ENCODE measurements around the gene SETDB2. TPM values are rescaled to one million over a fixed set of nuclear protein-coding genes. Genes with fewer than 3 reads are reported as not detected.
A peak's percentile ranks its signal among the peaks of the same experiment; 100 is the strongest.

Gene SETDB2
- total RNA-seq, 1 experiment from 2014 or later: 5.2 TPM

DNA sequence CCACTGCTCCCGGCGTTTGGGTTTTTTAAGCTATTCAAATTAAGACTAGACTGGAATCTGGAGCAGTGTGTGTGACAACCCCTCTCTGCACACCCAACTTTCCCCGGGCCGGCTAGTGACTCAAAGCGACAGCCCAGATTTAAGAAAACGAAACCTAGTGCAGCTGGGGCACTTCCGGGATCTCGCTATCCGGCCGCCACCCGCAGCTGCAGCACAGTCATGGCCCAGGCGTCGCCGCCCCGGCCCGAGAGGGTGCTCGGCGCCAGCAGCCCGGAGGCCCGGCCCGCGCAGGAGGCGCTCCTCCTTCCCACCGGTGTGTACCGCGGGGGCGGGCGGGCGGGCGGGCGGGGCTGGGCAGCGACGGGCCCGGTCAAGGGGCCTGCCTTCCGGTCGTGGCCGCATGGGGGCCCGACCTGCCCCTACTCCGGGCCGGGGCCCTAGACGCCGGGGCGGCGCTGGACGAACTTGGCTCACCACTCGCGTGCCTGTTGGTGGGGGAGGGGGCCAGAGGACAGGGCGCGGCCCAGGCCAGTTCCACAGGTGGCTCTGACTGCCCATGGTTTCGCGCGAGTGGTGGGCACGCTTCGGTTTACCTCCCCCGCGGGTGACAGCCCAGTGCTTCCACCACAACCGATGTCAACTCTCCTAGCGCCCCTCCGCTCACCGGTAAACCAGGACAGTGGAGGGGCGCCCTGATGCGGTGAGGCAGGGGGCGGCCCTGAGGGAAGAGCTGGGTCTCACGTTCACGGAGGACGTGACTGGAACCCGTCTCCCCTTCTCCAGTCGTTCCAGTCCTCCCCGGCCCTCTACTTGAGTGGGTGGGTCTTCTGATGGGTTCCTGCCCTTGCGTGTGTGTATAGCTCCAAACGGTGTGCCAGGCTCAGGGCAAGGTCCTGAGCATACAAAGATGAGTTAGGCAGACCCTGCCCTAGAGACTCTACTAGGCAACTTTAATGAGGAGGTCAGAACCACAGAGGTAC, 52.0 kb downstream of the SETDB2 start, which contains the start of gene PHF11:
Gene PHF11, plus strand, starts transcription at position 171 of the 980 bp plus-strand sequence. Its CDS starts 49 bp downstream, at position 220.
- TF ChIP-seq JUND (IDR thresholded peaks at IDR 0.05): no peak
- TF ChIP-seq POLR2A (IDR thresholded peaks at IDR 0.05; ENCODE audit: borderline replicate concordance, extremely low read depth, insufficient read depth, insufficient read length): no peak
- TF ChIP-seq, protein P1, sequence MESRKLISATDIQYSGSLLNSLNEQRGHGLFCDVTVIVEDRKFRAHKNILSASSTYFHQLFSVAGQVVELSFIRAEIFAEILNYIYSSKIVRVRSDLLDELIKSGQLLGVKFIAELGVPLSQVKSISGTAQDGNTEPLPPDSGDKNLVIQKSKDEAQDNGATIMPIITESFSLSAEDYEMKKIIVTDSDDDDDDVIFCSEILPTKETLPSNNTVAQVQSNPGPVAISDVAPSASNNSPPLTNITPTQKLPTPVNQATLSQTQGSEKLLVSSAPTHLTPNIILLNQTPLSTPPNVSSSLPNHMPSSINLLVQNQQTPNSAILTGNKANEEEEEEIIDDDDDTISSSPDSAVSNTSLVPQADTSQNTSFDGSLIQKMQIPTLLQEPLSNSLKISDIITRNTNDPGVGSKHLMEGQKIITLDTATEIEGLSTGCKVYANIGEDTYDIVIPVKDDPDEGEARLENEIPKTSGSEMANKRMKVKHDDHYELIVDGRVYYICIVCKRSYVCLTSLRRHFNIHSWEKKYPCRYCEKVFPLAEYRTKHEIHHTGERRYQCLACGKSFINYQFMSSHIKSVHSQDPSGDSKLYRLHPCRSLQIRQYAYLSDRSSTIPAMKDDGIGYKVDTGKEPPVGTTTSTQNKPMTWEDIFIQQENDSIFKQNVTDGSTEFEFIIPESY (IDR thresholded peaks at IDR 0.05; ENCODE audit: extremely low read depth, insufficient replicate concordance, low read length): no peak
- no peak for TF ChIP-seq EZH2phosphoT487 (IDR thresholded peaks at IDR 0.05; ENCODE audit: borderline replicate concordance)
- no peak for TF ChIP-seq EGR1 (IDR thresholded peaks at IDR 0.05; ENCODE audit: low read depth)
- no peak for TF ChIP-seq YY1 (IDR thresholded peaks at IDR 0.05; ENCODE audit: extremely low read depth, insufficient replicate concordance, low read depth, low read length)
- no peak for TF ChIP-seq REST (IDR thresholded peaks at IDR 0.05; ENCODE audit: low read depth)
- TF ChIP-seq ATF3 (IDR thresholded peaks at IDR 0.05): no peak
- peak; percentile 70 for TF ChIP-seq ZFX (IDR thresholded peaks at IDR 0.05)
- peak; percentile 74 for TF ChIP-seq ELF1 (IDR thresholded peaks at IDR 0.05; ENCODE audit: borderline replicate concordance, low read depth)
- TF ChIP-seq, protein P2, sequence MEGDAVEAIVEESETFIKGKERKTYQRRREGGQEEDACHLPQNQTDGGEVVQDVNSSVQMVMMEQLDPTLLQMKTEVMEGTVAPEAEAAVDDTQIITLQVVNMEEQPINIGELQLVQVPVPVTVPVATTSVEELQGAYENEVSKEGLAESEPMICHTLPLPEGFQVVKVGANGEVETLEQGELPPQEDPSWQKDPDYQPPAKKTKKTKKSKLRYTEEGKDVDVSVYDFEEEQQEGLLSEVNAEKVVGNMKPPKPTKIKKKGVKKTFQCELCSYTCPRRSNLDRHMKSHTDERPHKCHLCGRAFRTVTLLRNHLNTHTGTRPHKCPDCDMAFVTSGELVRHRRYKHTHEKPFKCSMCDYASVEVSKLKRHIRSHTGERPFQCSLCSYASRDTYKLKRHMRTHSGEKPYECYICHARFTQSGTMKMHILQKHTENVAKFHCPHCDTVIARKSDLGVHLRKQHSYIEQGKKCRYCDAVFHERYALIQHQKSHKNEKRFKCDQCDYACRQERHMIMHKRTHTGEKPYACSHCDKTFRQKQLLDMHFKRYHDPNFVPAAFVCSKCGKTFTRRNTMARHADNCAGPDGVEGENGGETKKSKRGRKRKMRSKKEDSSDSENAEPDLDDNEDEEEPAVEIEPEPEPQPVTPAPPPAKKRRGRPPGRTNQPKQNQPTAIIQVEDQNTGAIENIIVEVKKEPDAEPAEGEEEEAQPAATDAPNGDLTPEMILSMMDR (IDR thresholded peaks at IDR 0.05 in 2 of 3, conservative IDR thresholded peaks at IDR 0.05 in 1 of 3; ENCODE audit: borderline replicate concordance in 1 of 3, insufficient read depth in 1 of 3, low read depth in 2 of 3, low read length in 2 of 3): no peak
- TF ChIP-seq RAD21 (IDR thresholded peaks at IDR 0.05; ENCODE audit: low read depth): no peak
- TF ChIP-seq POLR2AphosphoS5 (IDR thresholded peaks at IDR 0.05; ENCODE audit: low read depth, low read length): peak; percentile 59
- no peak for TF ChIP-seq CBX3 (IDR thresholded peaks at IDR 0.05; ENCODE audit: low read depth)
- TF ChIP-seq SIN3A (IDR thresholded peaks at IDR 0.05; ENCODE audit: low read depth): no peak
- peak within 1 kb of the TSS; percentile 73 for H3K9ac ChIP-seq (ENCODE audit: low read length)
- no peaks in the 10 kb centered on the region for H3K79me2 ChIP-seq (ENCODE audit: insufficient read depth, low read length)
- ATAC-seq (peak; percentile 85), DNase-seq (ENCODE audit: low read depth, low spot score) (no peak)
- no TSS peak for BruUV-seq (replicated peaks)
- H3K4me2 ChIP-seq (ENCODE audit: low read length): peak within 1 kb of the TSS; percentile 87
- POLR2A ChIA-PET: interaction anchor here (1.3 kb wide), 1 partner anchor 30 kb away, joined by 3 read pairs; no protein-coding TSS in a partner anchor
- no peaks in the 10 kb centered on the region for H3K9me2 ChIP-seq (ENCODE audit: insufficient read depth)
- H3K27ac ChIP-seq (ENCODE audit: low read depth, low read length): peak within 1 kb of the TSS; percentile 67
- peak within 1 kb of the TSS; percentile 50 to 62 for H3K4me3 ChIP-seq (replicated peaks in 1 of 2; ENCODE audit: low read depth in 1 of 2, low read length in 2 of 2)
- intact Hi-C loops (cut with micrococcal nuclease): no loop called here
- no peaks in the 10 kb centered on the region for H3K36me3 ChIP-seq (ENCODE audit: control insufficient read depth in 1 of 2, insufficient read depth in 2 of 2, low read length in 2 of 2)
- H3K27me3 ChIP-seq (ENCODE audit: insufficient read depth, low read length): no peaks in the 10 kb centered on the region
- H2AFZ ChIP-seq (ENCODE audit: low read depth, low read length, poor library complexity, severe bottlenecking): peak within 1 kb of the TSS; percentile 74
- H3K4me1 ChIP-seq (ENCODE audit: control insufficient read depth in 1 of 2, insufficient read depth in 2 of 2, low read length in 2 of 2): peaks cover 11 to 21% of the 10 kb centered on the region in 2 experiments; a peak in 3 of 4 replicates
- CTCF ChIA-PET: no interaction called here
- RAD21 ChIA-PET (ENCODE audit: low non-redundant PET in 1 of 2, low total read pairs in 2 of 2, uncharacterized antibody in 2 of 2, unreplicated experiment in 2 of 2): no interaction called here
- H3K9me3 ChIP-seq (ENCODE audit: control insufficient read depth in 1 of 2, insufficient read depth in 1 of 2, low read depth in 1 of 2, low read length in 2 of 2): no peaks in the 10 kb centered on the region
- no peaks in the 10 kb centered on the region for H4K20me1 ChIP-seq (ENCODE audit: insufficient read depth)
